Measurements from ENCODE around the gene PEA15. TPM values are rescaled to one million over a fixed set of nuclear protein-coding genes. Genes with fewer than 3 reads are reported as not detected.

PEA15 gene
- total RNA-seq, 1 experiment from 2014 or later: 94.3 TPM

DNA sequence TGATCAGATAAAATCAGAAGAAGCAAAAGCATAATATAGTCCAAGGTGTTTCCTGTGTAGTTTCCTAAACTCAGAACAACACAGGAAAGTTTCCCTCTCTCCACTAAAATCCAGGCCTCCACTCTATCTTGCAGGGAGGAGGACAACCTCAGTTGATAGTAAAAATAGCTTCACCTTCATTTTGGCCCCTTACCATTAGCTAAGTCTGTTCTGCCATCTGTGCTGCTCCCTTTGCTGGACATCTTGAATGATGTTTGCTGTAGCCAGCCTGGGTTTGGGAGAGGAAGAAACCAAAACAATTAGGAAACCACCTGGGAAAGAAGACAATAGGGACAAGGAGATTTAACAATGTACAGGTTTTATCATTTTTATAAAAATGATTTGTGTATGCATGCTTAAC is 38.6 kb downstream of the PEA15 start:
- in situ Hi-C loops (cut with HindIII; ENCODE audit: low pct_unique_long_range_greater_than_20kb, low sequenced_read_pairs) (no loop called here), intact Hi-C loops (cut with micrococcal nuclease; ENCODE audit: unreplicated experiment) (no loop called here)
- TF ChIP-seq POLR2AphosphoS5 (IDR thresholded peaks at IDR 0.05; ENCODE audit: low read depth, low read length) (no peak), SIN3A (IDR thresholded peaks at IDR 0.05; ENCODE audit: borderline replicate concordance, insufficient read depth, low read depth, low read length) (no peak), TCF7L2 (IDR thresholded peaks at IDR 0.05; ENCODE audit: low read depth, low read length) (no peak)
- TF ChIP-seq, protein P1, sequence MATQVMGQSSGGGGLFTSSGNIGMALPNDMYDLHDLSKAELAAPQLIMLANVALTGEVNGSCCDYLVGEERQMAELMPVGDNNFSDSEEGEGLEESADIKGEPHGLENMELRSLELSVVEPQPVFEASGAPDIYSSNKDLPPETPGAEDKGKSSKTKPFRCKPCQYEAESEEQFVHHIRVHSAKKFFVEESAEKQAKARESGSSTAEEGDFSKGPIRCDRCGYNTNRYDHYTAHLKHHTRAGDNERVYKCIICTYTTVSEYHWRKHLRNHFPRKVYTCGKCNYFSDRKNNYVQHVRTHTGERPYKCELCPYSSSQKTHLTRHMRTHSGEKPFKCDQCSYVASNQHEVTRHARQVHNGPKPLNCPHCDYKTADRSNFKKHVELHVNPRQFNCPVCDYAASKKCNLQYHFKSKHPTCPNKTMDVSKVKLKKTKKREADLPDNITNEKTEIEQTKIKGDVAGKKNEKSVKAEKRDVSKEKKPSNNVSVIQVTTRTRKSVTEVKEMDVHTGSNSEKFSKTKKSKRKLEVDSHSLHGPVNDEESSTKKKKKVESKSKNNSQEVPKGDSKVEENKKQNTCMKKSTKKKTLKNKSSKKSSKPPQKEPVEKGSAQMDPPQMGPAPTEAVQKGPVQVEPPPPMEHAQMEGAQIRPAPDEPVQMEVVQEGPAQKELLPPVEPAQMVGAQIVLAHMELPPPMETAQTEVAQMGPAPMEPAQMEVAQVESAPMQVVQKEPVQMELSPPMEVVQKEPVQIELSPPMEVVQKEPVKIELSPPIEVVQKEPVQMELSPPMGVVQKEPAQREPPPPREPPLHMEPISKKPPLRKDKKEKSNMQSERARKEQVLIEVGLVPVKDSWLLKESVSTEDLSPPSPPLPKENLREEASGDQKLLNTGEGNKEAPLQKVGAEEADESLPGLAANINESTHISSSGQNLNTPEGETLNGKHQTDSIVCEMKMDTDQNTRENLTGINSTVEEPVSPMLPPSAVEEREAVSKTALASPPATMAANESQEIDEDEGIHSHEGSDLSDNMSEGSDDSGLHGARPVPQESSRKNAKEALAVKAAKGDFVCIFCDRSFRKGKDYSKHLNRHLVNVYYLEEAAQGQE (IDR thresholded peaks at IDR 0.05; ENCODE audit: insufficient read depth in 1 of 2, low read depth in 2 of 2, low read length in 1 of 2): no peak
- TF ChIP-seq, protein P2, sequence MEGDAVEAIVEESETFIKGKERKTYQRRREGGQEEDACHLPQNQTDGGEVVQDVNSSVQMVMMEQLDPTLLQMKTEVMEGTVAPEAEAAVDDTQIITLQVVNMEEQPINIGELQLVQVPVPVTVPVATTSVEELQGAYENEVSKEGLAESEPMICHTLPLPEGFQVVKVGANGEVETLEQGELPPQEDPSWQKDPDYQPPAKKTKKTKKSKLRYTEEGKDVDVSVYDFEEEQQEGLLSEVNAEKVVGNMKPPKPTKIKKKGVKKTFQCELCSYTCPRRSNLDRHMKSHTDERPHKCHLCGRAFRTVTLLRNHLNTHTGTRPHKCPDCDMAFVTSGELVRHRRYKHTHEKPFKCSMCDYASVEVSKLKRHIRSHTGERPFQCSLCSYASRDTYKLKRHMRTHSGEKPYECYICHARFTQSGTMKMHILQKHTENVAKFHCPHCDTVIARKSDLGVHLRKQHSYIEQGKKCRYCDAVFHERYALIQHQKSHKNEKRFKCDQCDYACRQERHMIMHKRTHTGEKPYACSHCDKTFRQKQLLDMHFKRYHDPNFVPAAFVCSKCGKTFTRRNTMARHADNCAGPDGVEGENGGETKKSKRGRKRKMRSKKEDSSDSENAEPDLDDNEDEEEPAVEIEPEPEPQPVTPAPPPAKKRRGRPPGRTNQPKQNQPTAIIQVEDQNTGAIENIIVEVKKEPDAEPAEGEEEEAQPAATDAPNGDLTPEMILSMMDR (IDR thresholded peaks at IDR 0.05): no peak
- BruUV-seq (replicated peaks): no TSS peak
- H3K4me1 ChIP-seq (ENCODE audit: control insufficient read depth, insufficient read depth, low read length): no peaks in the 10 kb centered on the region
- no peaks in the 10 kb centered on the region for H3K27me3 ChIP-seq (ENCODE audit: control insufficient read depth, insufficient read depth, low read length)
- peaks cover 7% of the 10 kb centered on the region; the same call in 1 of the 2 replicates for H3K36me3 ChIP-seq (ENCODE audit: control insufficient read depth, insufficient read depth, low read length)
- no peaks in the 10 kb centered on the region for H3K9me3 ChIP-seq (ENCODE audit: control insufficient read depth, insufficient read depth, low read depth, low read length)
- POLR2A ChIA-PET: interaction anchor here (0.6 kb wide), 1 partner anchor 48 kb away, joined by 3 read pairs; no protein-coding TSS in a partner anchor
- no peak overlapping the region for H3K27ac ChIP-seq (ENCODE audit: low read length)
- CTCF ChIA-PET: no interaction called here
- DNase-seq (ENCODE audit: low read depth, low spot score) (no peak), ATAC-seq (no peak)
- no peak overlapping the region for H3K4me3 ChIP-seq (ENCODE audit: low read depth in 2 of 2, low read length in 2 of 2)

DNA sequence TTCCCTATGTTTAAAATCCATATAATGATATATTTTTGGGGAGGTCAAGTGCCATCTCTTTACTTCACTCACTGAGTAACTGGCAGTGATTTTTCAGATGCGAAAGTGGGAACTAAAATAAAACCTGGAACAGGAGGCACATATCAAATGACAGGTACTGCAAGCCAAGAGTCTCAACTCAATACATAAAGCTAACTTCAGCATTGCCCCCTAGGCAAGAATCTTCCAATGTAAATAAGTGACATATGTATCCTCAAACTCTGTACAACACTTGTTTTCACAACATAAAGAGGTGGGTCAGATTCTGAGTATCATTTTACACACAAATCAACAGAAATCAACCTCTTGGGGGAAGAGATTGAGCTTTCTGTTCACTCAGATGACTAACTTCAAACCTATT is 39.0 kb downstream of the PEA15 start:
- POLR2A ChIA-PET: interaction anchor here (0.5 to 0.6 kb wide), 2 partner anchors 18 to 48 kb away, joined by 3 to 5 read pairs; no protein-coding TSS in a partner anchor
- Histone ChIP-seq H3K27me3 (ENCODE audit: control insufficient read depth, insufficient read depth, low read length) (no peaks in the 10 kb centered on the region), H3K4me1 (ENCODE audit: control insufficient read depth, insufficient read depth, low read length) (no peaks in the 10 kb centered on the region), H3K36me3 (ENCODE audit: control insufficient read depth, insufficient read depth, low read length) (0 out of 2 replicates have a peak, but pooled peaks cover 4% of the 10 kb centered on the region), H3K4me3 (ENCODE audit: low read depth in 2 of 2, low read length in 2 of 2) (no peak overlapping the region), H3K27ac (ENCODE audit: low read length) (no peak overlapping the region), H3K9me3 (ENCODE audit: control insufficient read depth, insufficient read depth, low read depth, low read length) (no peaks in the 10 kb centered on the region)
- CTCF ChIA-PET: no interaction called here
- BruUV-seq (replicated peaks): no TSS peak
- ATAC-seq (no peak), DNase-seq (ENCODE audit: low read depth, low spot score) (no peak)
- in situ Hi-C loops (cut with HindIII; ENCODE audit: low pct_unique_long_range_greater_than_20kb, low sequenced_read_pairs) (no loop called here), intact Hi-C loops (cut with micrococcal nuclease; ENCODE audit: unreplicated experiment) (no loop called here)
- TF ChIP-seq SIN3A (IDR thresholded peaks at IDR 0.05; ENCODE audit: borderline replicate concordance, insufficient read depth, low read depth, low read length): no peak
- TF ChIP-seq, protein P1 (IDR thresholded peaks at IDR 0.05; ENCODE audit: insufficient read depth in 1 of 2, low read depth in 2 of 2, low read length in 1 of 2): no peak
- TF ChIP-seq, protein P2 (IDR thresholded peaks at IDR 0.05): no peak
- TF ChIP-seq TCF7L2 (IDR thresholded peaks at IDR 0.05; ENCODE audit: low read depth, low read length): no peak
- no peak for TF ChIP-seq POLR2AphosphoS5 (IDR thresholded peaks at IDR 0.05; ENCODE audit: low read depth, low read length)
